SU-DHL-6 (cell line): ENCODE measurements around the gene AFAP1.

Experiments used
- CTCF ChIP-seq: fragments of 200-600 bp; sonication (generic); IDR thresholded peaks from one replicate; pipeline ENCODE4 v1.5.1; 2017; ENCODE audit warnings: antibody characterized with exemption, mild to moderate bottlenecking, low read length, moderate library complexity; ENCODE audit not compliant: insufficient read depth, poor library complexity, severe bottlenecking
- EZH2phosphoT487 ChIP-seq: fragments of 200-600 bp; sonication (generic), shearing (Covaris generic); conservative IDR thresholded peaks from 2 replicates; pipeline ENCODE4 v1.6.1; 2018; ENCODE audit warnings: mild to moderate bottlenecking, antibody characterized with exemption, low read length, moderate library complexity, mixed read lengths

DNA sequence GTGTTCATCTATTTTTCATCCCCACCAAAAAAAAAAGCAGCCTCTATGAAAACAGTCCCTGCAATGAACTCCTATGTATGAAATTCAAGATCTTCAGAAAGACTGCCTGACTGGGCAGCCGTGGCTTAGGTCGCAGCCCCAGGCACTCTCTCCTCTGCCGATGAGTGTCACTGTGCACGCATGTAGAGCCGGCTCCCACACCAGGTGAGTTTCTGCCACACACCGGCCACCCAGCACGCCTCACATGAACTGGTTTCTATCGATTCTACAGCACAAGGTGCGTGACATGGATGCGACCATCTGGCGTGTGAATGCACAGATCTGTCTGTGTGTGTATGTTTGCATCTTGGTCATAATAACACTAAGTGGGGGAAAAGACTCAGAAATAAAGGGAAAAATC lies 140.4 kb downstream of the AFAP1 start:
- no peak for TF ChIP-seq CTCF
- no peak for TF ChIP-seq EZH2phosphoT487
